H1 (cell line): ENCODE data around the gene COX6A2. TPM values are rescaled to one million over a fixed set of nuclear protein-coding genes. Genes with fewer than 3 reads are reported as not detected.

Experiments used
- BCL11A ChIP-seq, 2 experiments: IDR thresholded peaks; one replicate each; pipeline ENCODE4 v1.6.1; 2011; ENCODE audit warnings: low read depth in 2 of 2, low read length in 2 of 2, mild to moderate bottlenecking in 2 of 2
- JUND ChIP-seq: IDR thresholded peaks from 2 replicates; pipeline ENCODE4 v1.6.1; 2011; ENCODE audit warnings: mild to moderate bottlenecking, improper control_type of control experiment, low read length
- RFX5 ChIP-seq: IDR thresholded peaks from 2 replicates; pipeline ENCODE4 v1.6.1; 2011; ENCODE audit warnings: low read depth, low read length, improper control_type of control experiment, borderline replicate concordance
- SP2 ChIP-seq: IDR thresholded peaks from 2 replicates; pipeline ENCODE4 v1.6.1; 2012; ENCODE audit warnings: mild to moderate bottlenecking, low read length, inconsistent platforms
- polyA plus RNA-seq, 7 experiments: library from polyadenylated mRNA; depleted of rRNA in 3 of 7; stranded (reverse) in 5 of 7; unstranded in 2 of 7; fragments of >200 nt in 5 of 7; fragments of 200-250 nt in 2 of 7; gene quantifications; 1 replicate in 5 of 7; 2 replicates in 1 of 7; 4 replicates in 1 of 7; pipeline versions ENCODE4 v1.2.1 to v1.2.3, GENCODE V29; 2011 to 2013; ENCODE audit warnings: missing spikeins in 2 of 7, mixed read lengths in 2 of 7
- total RNA-seq: library from RNA; stranded (reverse); fragmentation: NEBNext Ultra II Directional; extraction: Animal tissue kit (Norgen Biotek cat#: 25700); gene quantifications from 2 replicates; pipeline ENCODE4 v1.2.1, GENCODE V29; 2021

Gene COX6A2
- total and polyA plus RNA-seq, 2 of the 8 experiments (the other 6 are each of a cell fraction or from before 2014, with no cell fraction given): 0.79 TPM; not detected in 1

DNA sequence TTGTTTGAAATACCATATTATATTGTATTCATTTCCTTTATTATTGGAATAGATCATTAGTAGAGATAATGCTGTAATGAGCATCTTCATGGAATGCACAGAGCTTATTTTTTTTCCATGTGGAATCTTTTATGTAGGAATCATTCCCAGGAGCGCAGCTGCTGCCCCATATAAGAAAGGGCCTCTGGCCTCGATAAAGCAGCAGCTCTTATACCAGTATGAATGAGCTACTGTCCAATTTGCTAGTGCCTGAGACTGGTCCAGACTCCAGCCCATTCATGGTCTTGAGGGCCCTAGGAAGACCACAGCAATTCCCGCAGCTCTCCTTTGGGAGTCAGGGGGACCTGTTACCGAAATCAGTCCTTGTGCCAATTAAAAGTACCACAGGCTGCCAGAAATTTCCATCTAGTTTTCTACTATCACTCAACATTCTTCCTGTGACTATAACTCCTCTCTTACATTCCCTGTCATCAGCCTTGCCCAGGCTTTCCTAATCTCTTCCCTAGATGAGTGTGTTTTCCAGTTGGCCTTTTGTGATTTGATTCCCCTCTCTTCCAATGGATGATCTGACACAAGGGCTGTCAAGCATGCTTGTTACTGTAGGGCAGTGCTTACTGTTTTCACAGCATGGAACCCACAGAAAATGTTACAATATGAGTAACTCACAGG lies 12.5 kb upstream of the COX6A2 start (continued):
- no peak for TF ChIP-seq RFX5
- TF ChIP-seq JUND: no peak
- no peak for TF ChIP-seq BCL11A (IDR thresholded peaks at IDR 0.05; ENCODE audit: low read depth in 2 of 2, low read length in 2 of 2)
- no peak for TF ChIP-seq SP2
